A549 (cell line): ENCODE measurements around the gene PKD1.
"Not testable (repeated sequence)": the region's sequence is repeated elsewhere in the genome, so short reads cannot be mapped to it uniquely, and the experiment has no call there.

ENCODE experiments used
- CHD2 ChIP-seq: fragments of 150-350 bp; IDR thresholded peaks from 2 replicates; pipeline ENCODE4 v1.6.1; 2014; ENCODE audit warnings: low read length; ENCODE audit not compliant: partially characterized antibody
- GATA3 ChIP-seq: IDR thresholded peaks from 2 replicates; pipeline ENCODE4 v1.6.1; 2012; ENCODE audit warnings: borderline replicate concordance
- HDAC2 ChIP-seq: fragments of 200-600 bp; sonication (generic); IDR thresholded peaks from 2 replicates; pipeline ENCODE4 v1.6.1; 2016
- JUNB ChIP-seq: fragments of >200 bp; sonication (Bioruptor Twin); formaldehyde crosslinking; IDR thresholded peaks from 2 replicates; pipeline ENCODE4 v1.6.1; 2016
- NFE2L2 ChIP-seq: fragments of 150-350 bp; conservative IDR thresholded peaks from 2 replicates; pipeline ENCODE4 v1.6.1; 2014; ENCODE audit warnings: low read length
- PHF8 ChIP-seq: fragments of 200-600 bp; sonication (generic); IDR thresholded peaks from 2 replicates; pipeline ENCODE4 v1.6.1; 2016; ENCODE audit warnings: low read depth, mild to moderate bottlenecking, antibody characterized with exemption, moderate library complexity, borderline replicate concordance
- TP53 ChIP-seq: fragments of 250-450 bp; sonication (Bioruptor Pico); IDR thresholded peaks from 2 replicates; pipeline ENCODE4 v1.5.0; 2021; ENCODE audit warnings: mild to moderate bottlenecking, moderate library complexity
- TF ChIP-seq, protein P1 (sequence below): fragments of >200 bp; sonication (Bioruptor Twin); formaldehyde crosslinking; IDR thresholded peaks from 3 replicates; pipeline ENCODE4 v1.5.1; 2016
- TF ChIP-seq, protein P2 (sequence below): fragments of 450-650 bp; IDR thresholded peaks from 2 replicates; pipeline ENCODE4 v1.6.1; 2014; ENCODE audit warnings: antibody characterized with exemption
- TF ChIP-seq, protein P3 (sequence below): fragments of 150-350 bp; IDR thresholded peaks from 2 replicates; pipeline ENCODE4 v1.6.1; 2014; ENCODE audit warnings: low read depth, mild to moderate bottlenecking, low read length

DNA sequence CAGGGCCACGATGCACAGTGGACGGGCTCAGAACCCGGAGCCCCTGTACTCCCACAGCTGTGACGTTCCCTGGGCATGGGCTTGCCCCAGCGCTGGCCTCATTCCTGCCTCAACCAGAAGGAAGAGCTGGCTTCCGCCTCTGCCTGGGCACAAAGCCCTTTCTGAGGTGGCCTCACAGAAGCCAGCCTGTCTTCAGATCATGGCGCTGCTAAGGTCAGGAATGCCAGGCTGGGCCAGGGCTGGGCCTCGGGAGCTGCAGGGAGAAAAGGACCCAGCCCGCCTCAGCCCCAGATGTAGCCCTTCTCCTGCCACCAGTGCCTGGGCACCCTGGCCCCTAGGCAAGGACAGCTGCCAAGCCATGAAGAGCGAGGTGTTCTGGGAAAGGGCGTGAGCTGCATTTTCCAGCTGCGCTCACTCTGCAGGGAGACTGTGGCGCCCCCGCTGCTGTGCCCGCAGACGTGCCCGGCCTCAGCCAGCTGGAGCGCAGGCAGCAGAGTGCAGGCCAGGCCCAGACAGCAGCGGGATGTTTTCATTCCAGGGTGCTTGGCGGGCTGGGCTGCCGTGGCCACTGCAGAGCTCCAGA, 9.4 kb downstream of the PKD1 start:
- TF ChIP-seq, protein P1, sequence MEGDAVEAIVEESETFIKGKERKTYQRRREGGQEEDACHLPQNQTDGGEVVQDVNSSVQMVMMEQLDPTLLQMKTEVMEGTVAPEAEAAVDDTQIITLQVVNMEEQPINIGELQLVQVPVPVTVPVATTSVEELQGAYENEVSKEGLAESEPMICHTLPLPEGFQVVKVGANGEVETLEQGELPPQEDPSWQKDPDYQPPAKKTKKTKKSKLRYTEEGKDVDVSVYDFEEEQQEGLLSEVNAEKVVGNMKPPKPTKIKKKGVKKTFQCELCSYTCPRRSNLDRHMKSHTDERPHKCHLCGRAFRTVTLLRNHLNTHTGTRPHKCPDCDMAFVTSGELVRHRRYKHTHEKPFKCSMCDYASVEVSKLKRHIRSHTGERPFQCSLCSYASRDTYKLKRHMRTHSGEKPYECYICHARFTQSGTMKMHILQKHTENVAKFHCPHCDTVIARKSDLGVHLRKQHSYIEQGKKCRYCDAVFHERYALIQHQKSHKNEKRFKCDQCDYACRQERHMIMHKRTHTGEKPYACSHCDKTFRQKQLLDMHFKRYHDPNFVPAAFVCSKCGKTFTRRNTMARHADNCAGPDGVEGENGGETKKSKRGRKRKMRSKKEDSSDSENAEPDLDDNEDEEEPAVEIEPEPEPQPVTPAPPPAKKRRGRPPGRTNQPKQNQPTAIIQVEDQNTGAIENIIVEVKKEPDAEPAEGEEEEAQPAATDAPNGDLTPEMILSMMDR = not testable (repeated sequence)
- not testable (repeated sequence) for TF ChIP-seq CHD2, GATA3, TP53, HDAC2, PHF8, NFE2L2, JUNB
- TF ChIP-seq, protein P2, sequence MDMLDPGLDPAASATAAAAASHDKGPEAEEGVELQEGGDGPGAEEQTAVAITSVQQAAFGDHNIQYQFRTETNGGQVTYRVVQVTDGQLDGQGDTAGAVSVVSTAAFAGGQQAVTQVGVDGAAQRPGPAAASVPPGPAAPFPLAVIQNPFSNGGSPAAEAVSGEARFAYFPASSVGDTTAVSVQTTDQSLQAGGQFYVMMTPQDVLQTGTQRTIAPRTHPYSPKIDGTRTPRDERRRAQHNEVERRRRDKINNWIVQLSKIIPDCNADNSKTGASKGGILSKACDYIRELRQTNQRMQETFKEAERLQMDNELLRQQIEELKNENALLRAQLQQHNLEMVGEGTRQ = not testable (repeated sequence)
- TF ChIP-seq, protein P3, sequence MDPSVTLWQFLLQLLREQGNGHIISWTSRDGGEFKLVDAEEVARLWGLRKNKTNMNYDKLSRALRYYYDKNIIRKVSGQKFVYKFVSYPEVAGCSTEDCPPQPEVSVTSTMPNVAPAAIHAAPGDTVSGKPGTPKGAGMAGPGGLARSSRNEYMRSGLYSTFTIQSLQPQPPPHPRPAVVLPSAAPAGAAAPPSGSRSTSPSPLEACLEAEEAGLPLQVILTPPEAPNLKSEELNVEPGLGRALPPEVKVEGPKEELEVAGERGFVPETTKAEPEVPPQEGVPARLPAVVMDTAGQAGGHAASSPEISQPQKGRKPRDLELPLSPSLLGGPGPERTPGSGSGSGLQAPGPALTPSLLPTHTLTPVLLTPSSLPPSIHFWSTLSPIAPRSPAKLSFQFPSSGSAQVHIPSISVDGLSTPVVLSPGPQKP = not testable (repeated sequence)
